Measurements from ENCODE around the gene CXXC5. TPM values are rescaled to one million over a fixed set of nuclear protein-coding genes. Genes with fewer than 3 reads are reported as not detected.

CXXC5 gene
- total RNA-seq, 1 experiment from 2014 or later = 85.0 TPM

DNA sequence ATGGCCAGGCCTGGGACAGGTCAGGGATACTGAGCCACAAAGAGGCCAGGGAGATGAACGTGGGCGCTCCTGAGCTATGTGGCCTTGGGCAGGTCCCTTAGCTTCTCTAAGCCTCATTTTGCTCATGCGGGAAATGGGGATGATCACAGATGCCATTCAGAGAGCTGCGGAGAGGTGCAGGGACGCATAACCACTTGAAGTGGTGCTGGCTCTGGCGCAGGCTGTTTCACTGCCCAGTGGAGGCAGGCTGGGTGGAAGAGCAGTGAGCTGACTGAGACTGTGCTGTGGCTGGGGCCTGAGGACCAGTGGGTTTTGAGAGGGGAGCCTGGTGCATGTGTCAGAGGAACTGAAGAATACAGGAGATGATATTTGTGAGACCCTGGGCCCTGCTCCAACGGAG, 18.4 kb downstream of the CXXC5 start:
- peaks cover 96% of the 10 kb centered on the region for H3K4me1 ChIP-seq (ENCODE audit: control insufficient read depth, insufficient read depth, low read length)
- ChIA-PET CTCF (interaction anchor here (1.0 to 1.7 kb wide), 2 partner anchors 12 to 31 kb away, joined by 3 to 6 read pairs; no protein-coding TSS in a partner anchor), POLR2A (interaction anchor here (0.5 to 0.8 kb wide), 2 partner anchors 104 to 512 kb away, joined by 3 to 8 read pairs; no protein-coding TSS in a partner anchor)
- in situ Hi-C loops (cut with HindIII; ENCODE audit: low pct_unique_long_range_greater_than_20kb, low sequenced_read_pairs) = no loop called here
- H3K9me3 ChIP-seq (ENCODE audit: control insufficient read depth, insufficient read depth, low read depth, low read length) = no peaks in the 10 kb centered on the region
- TF ChIP-seq, protein P1, sequence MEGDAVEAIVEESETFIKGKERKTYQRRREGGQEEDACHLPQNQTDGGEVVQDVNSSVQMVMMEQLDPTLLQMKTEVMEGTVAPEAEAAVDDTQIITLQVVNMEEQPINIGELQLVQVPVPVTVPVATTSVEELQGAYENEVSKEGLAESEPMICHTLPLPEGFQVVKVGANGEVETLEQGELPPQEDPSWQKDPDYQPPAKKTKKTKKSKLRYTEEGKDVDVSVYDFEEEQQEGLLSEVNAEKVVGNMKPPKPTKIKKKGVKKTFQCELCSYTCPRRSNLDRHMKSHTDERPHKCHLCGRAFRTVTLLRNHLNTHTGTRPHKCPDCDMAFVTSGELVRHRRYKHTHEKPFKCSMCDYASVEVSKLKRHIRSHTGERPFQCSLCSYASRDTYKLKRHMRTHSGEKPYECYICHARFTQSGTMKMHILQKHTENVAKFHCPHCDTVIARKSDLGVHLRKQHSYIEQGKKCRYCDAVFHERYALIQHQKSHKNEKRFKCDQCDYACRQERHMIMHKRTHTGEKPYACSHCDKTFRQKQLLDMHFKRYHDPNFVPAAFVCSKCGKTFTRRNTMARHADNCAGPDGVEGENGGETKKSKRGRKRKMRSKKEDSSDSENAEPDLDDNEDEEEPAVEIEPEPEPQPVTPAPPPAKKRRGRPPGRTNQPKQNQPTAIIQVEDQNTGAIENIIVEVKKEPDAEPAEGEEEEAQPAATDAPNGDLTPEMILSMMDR (IDR thresholded peaks at IDR 0.05) = no peak
- no peak for TF ChIP-seq REST (IDR thresholded peaks at IDR 0.05; ENCODE audit: insufficient read depth in 1 of 2, low read depth in 2 of 2, low read length in 1 of 2)
- H3K27ac ChIP-seq (ENCODE audit: low read length) = peak overlapping the region; percentile 99
- BruUV-seq (replicated peaks) = no TSS peak
- H3K27me3 ChIP-seq (ENCODE audit: control insufficient read depth, insufficient read depth, low read length) = no peaks in the 10 kb centered on the region
- 0 out of 2 replicates have a peak, but pooled peaks have one; percentile 10 for ATAC-seq
- no peak for DNase-seq (ENCODE audit: low read depth, low spot score)
- intact Hi-C loops (cut with micrococcal nuclease; ENCODE audit: unreplicated experiment) = no loop called here
- no peak overlapping the region for H3K4me3 ChIP-seq (ENCODE audit: low read depth in 2 of 2, low read length in 2 of 2)
- H3K36me3 ChIP-seq (ENCODE audit: control insufficient read depth, insufficient read depth, low read length) = no peaks in the 10 kb centered on the region

- H3K4me1 ChIP-seq (ENCODE audit: control insufficient read depth, insufficient read depth, low read length) = peaks cover 96% of the 10 kb centered on the region
- TF ChIP-seq SIN3A (IDR thresholded peaks at IDR 0.05; ENCODE audit: borderline replicate concordance, insufficient read depth, low read depth, low read length) (no peak), TCF7L2 (IDR thresholded peaks at IDR 0.05; ENCODE audit: low read depth, low read length) (peak; percentile 78)
- ATAC-seq = 0 out of 2 replicates have a peak, but pooled peaks have one; percentile 1
- BruUV-seq (replicated peaks) = no TSS peak
- no peaks in the 10 kb centered on the region for H3K36me3 ChIP-seq (ENCODE audit: control insufficient read depth, insufficient read depth, low read length)
- ChIA-PET POLR2A (interaction anchor here (0.5 to 0.8 kb wide), 2 partner anchors 104 to 512 kb away, joined by 3 to 8 read pairs; no protein-coding TSS in a partner anchor), CTCF (interaction anchor here (1.0 to 1.7 kb wide), 2 partner anchors 12 to 32 kb away, joined by 3 to 6 read pairs; no protein-coding TSS in a partner anchor)
- no peaks in the 10 kb centered on the region for H3K9me3 ChIP-seq (ENCODE audit: control insufficient read depth, insufficient read depth, low read depth, low read length)
- no peaks in the 10 kb centered on the region for H3K27me3 ChIP-seq (ENCODE audit: control insufficient read depth, insufficient read depth, low read length)
- intact Hi-C loops (cut with micrococcal nuclease; ENCODE audit: unreplicated experiment) = no loop called here
- in situ Hi-C loops (cut with HindIII; ENCODE audit: low pct_unique_long_range_greater_than_20kb, low sequenced_read_pairs) = no loop called here
- DNase-seq (ENCODE audit: low read depth, low spot score) = no peak
- H3K27ac ChIP-seq (ENCODE audit: low read length) = peak overlapping the region; percentile 99
- H3K4me3 ChIP-seq (ENCODE audit: low read depth in 2 of 2, low read length in 2 of 2) = no peak overlapping the region
Measured at GRCh38 chr5:139667001-139667729, 19.0 kb downstream of the CXXC5 start.

DNA sequence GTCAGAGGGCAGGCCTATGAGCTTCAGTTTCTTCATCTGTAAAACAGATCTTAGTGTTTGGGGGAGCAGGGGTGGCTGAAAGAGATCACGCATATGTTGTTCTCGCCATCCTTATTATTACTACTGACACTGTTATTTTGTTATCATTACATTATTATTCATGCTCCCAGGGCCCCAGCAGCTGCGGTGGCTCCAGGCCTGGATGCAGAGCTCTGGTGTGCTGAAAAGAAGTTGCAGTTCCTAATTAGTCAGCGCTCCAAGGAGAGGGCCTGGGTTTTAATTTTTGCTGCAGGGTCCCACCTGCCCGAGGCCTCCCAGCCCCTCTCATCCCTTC, 19.5 kb downstream of the CXXC5 start:
- intact Hi-C loops (cut with micrococcal nuclease; ENCODE audit: unreplicated experiment) = no loop called here
- H3K27ac ChIP-seq (ENCODE audit: low read length) = peak overlapping the region; percentile 99
- no TSS peak for BruUV-seq (replicated peaks)

More for the DNA sequence above, 19.5 kb downstream of the CXXC5 start:
- DNase-seq (ENCODE audit: low read depth, low spot score) = no peak
- Histone ChIP-seq H3K36me3 (ENCODE audit: control insufficient read depth, insufficient read depth, low read length) (no peaks in the 10 kb centered on the region), H3K9me3 (ENCODE audit: control insufficient read depth, insufficient read depth, low read depth, low read length) (no peaks in the 10 kb centered on the region), H3K4me1 (ENCODE audit: control insufficient read depth, insufficient read depth, low read length) (peaks cover 96% of the 10 kb centered on the region), H3K4me3 (ENCODE audit: low read depth in 2 of 2, low read length in 2 of 2) (peak overlapping the region; percentile 28 to 52), H3K27me3 (ENCODE audit: control insufficient read depth, insufficient read depth, low read length) (no peaks in the 10 kb centered on the region)
- no peak for TF ChIP-seq REST (IDR thresholded peaks at IDR 0.05; ENCODE audit: insufficient read depth in 1 of 2, low read depth in 2 of 2, low read length in 1 of 2)
- ChIA-PET CTCF (interaction anchor here (0.6 to 1.0 kb wide), 2 partner anchors 13 to 16 kb away, joined by 3 read pairs; no protein-coding TSS in a partner anchor), POLR2A (no interaction called here)
- peak; percentile 4; the same call in 1 of the 2 replicates for ATAC-seq
- in situ Hi-C loops (cut with HindIII; ENCODE audit: low pct_unique_long_range_greater_than_20kb, low sequenced_read_pairs) = no loop called here

All from Panc1 (cell line).